Stimulated activated CD8-positive, alpha-beta memory T cell treated with anti-CD3 and anti-CD28 coated beads, Interleukin-7, amount 100 ng/mL, for 48 hours (primary cell): ENCODE measurements around the gene LINGO3.

Experiments used
- DNase-seq, 2 donors: peaks; one replicate each; pipeline ENCODE4 v3.0.0-alpha.2; 2020; ENCODE audit warnings: low read depth in 1 of 2; ENCODE audit errors: extremely low read depth in 1 of 2

The LINGO3 gene

GRCh38 chr19:2266183-2266993 is 41.6 kb downstream of the LINGO3 start:
- DNase-seq = no peak

- DNase-seq = peak in 1 of 2 donors; percentile 48
Measured at GRCh38 chr19:2261438-2262172, 46.3 kb downstream of the LINGO3 start.

GRCh38 chr19:2260341-2260805 is 47.6 kb downstream of the LINGO3 start:
- DNase-seq = no peak

DNA sequence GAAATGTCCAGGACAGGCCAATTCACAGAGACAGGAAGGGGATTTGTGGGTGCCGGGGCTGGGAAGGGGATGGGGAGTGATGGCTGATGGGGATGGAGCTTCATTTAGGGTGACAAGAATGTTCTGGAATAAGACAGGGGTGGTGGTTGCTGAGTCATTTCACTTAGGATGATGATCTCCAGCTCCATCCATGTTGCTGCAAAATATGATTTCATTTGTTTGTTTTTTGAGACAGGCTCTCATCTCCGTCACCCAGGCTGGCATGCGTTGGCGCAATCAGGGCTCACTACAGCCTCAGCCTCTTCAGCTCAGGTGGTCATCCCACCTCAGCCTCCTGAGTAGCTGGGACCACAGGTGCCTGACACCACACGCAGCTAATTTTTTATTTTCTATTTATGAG is 48.6 kb downstream of the LINGO3 start:
- DNase-seq = no peak
